ENCODE data around the gene MACROD2. TPM values are rescaled to one million over a fixed set of nuclear protein-coding genes. Genes with fewer than 3 reads are reported as not detected.
"Not testable (repeated sequence)": the region's sequence is repeated elsewhere in the genome, so short reads cannot be mapped to it uniquely, and the experiment has no call there.

Gene MACROD2
- total RNA-seq, 1 donor from 2014 or later: 2.4 TPM

DNA sequence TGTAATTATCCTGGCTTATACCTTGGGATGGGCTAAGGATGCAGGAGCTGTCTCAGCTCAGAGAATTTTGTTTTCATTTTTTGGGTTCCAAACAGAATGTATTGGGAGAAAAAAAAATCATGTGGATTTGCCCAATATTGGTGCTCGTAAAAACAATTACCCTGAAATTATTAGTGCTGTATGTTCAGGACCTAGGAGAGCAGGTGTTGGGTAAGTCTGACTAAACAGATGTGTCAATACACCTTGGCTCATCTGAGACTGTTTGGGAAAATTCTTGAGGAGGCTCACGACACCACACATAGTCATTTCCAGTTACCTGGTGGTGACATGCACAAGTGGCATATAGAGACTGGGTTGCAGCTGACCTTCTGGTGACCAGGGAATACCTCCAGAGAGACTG, 1144.2 kb downstream of the MACROD2 start:
- no peaks in the 10 kb centered on the region for H3K9me3 ChIP-seq (ENCODE audit: insufficient read depth, low read depth, low read length)
- H3K27me3 ChIP-seq (ENCODE audit: insufficient read depth, low read length): no peaks in the 10 kb centered on the region
- FAIRE-seq (no peak), DNase-seq (ENCODE audit: low read depth) (no peak)
- no peaks in the 10 kb centered on the region for H3K4me1 ChIP-seq (ENCODE audit: insufficient read depth, low read length)
- H2AFZ ChIP-seq (ENCODE audit: low read depth, low read length): no peak overlapping the region
- H3K79me2 ChIP-seq (ENCODE audit: insufficient read depth, low read length): no peaks in the 10 kb centered on the region
- H3K4me2 ChIP-seq (ENCODE audit: low read length): no peak overlapping the region
- no peak overlapping the region for H3K4me3 ChIP-seq (ENCODE audit: insufficient read depth, low read depth, low read length)
- peaks cover 2% of the 10 kb centered on the region for H3K36me3 Mint-ChIP-seq (ENCODE audit: low read depth, unreplicated experiment)
- no peak overlapping the region for H3K27ac Mint-ChIP-seq (ENCODE audit: unreplicated experiment)
- H3K4me1 Mint-ChIP-seq (ENCODE audit: low read depth, unreplicated experiment): no peaks in the 10 kb centered on the region
- no peak overlapping the region for H3K27ac ChIP-seq (ENCODE audit: low read depth, low read length)
- no peaks in the 10 kb centered on the region for H4K20me1 ChIP-seq (ENCODE audit: insufficient read depth, low read length)
- no peaks in the 10 kb centered on the region for H3K9me3 Mint-ChIP-seq (ENCODE audit: unreplicated experiment)
- TF ChIP-seq, protein P1, sequence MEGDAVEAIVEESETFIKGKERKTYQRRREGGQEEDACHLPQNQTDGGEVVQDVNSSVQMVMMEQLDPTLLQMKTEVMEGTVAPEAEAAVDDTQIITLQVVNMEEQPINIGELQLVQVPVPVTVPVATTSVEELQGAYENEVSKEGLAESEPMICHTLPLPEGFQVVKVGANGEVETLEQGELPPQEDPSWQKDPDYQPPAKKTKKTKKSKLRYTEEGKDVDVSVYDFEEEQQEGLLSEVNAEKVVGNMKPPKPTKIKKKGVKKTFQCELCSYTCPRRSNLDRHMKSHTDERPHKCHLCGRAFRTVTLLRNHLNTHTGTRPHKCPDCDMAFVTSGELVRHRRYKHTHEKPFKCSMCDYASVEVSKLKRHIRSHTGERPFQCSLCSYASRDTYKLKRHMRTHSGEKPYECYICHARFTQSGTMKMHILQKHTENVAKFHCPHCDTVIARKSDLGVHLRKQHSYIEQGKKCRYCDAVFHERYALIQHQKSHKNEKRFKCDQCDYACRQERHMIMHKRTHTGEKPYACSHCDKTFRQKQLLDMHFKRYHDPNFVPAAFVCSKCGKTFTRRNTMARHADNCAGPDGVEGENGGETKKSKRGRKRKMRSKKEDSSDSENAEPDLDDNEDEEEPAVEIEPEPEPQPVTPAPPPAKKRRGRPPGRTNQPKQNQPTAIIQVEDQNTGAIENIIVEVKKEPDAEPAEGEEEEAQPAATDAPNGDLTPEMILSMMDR (IDR thresholded peaks at IDR 0.05; ENCODE audit: insufficient read depth, low read depth, low read length): no peak
- TF ChIP-seq EZH2 (IDR thresholded peaks at IDR 0.05; ENCODE audit: insufficient read depth, low read length): no peak
- H3K27me3 Mint-ChIP-seq (ENCODE audit: low read depth, unreplicated experiment): no peaks in the 10 kb centered on the region
- H3K9ac ChIP-seq (ENCODE audit: low read length): no peak overlapping the region
- no peak overlapping the region for H3K4me3 Mint-ChIP-seq (ENCODE audit: unreplicated experiment)
- no peaks in the 10 kb centered on the region for H3K36me3 ChIP-seq (ENCODE audit: insufficient read depth, low read length)

DNA sequence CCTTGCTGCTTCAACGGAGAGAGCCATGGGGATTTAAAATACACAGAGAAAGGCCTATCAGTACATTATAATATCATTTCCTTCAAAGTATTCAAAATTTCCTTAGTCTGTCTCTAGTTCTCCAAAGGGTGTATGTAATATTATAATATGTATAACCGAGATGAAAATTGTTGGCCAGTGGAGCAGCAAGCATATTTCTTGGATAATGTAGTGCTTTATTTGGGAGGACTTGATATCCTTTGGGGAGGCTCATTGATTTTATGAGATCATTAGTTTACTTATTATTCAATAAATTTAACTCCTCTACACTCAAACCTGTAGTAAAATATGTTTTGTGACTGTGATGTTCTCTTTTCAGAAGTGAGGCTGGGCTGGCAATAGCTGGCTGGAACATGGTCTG, 1145.0 kb downstream of the MACROD2 start:
- no peaks in the 10 kb centered on the region for H3K4me1 ChIP-seq (ENCODE audit: insufficient read depth, low read length)
- Mint-ChIP-seq H3K27me3 (ENCODE audit: low read depth, unreplicated experiment) (no peaks in the 10 kb centered on the region), H3K27ac (ENCODE audit: unreplicated experiment) (no peak overlapping the region), H3K4me1 (ENCODE audit: low read depth, unreplicated experiment) (no peaks in the 10 kb centered on the region), H3K9me3 (ENCODE audit: unreplicated experiment) (no peaks in the 10 kb centered on the region), H3K36me3 (ENCODE audit: low read depth, unreplicated experiment) (peaks cover 2% of the 10 kb centered on the region), H3K4me3 (ENCODE audit: unreplicated experiment) (no peak overlapping the region)
- H2AFZ ChIP-seq (ENCODE audit: low read depth, low read length): no peak overlapping the region
- H3K27ac ChIP-seq (ENCODE audit: low read depth, low read length): no peak overlapping the region
- no peak for FAIRE-seq
- no peak overlapping the region for H3K4me2 ChIP-seq (ENCODE audit: low read length)
- no peaks in the 10 kb centered on the region for H3K9me3 ChIP-seq (ENCODE audit: insufficient read depth, low read depth, low read length)
- DNase-seq (ENCODE audit: low read depth): no peak
- H3K79me2 ChIP-seq (ENCODE audit: insufficient read depth, low read length): no peaks in the 10 kb centered on the region
- H3K4me3 ChIP-seq (ENCODE audit: insufficient read depth, low read depth, low read length): no peak overlapping the region
- H3K9ac ChIP-seq (ENCODE audit: low read length): no peak overlapping the region
- no peaks in the 10 kb centered on the region for H3K36me3 ChIP-seq (ENCODE audit: insufficient read depth, low read length)
- H3K27me3 ChIP-seq (ENCODE audit: insufficient read depth, low read length): no peaks in the 10 kb centered on the region
- TF ChIP-seq, protein P1 (IDR thresholded peaks at IDR 0.05; ENCODE audit: insufficient read depth, low read depth, low read length): no peak
- no peak for TF ChIP-seq EZH2 (IDR thresholded peaks at IDR 0.05; ENCODE audit: insufficient read depth, low read length)
- H4K20me1 ChIP-seq (ENCODE audit: insufficient read depth, low read length): no peaks in the 10 kb centered on the region

DNA sequence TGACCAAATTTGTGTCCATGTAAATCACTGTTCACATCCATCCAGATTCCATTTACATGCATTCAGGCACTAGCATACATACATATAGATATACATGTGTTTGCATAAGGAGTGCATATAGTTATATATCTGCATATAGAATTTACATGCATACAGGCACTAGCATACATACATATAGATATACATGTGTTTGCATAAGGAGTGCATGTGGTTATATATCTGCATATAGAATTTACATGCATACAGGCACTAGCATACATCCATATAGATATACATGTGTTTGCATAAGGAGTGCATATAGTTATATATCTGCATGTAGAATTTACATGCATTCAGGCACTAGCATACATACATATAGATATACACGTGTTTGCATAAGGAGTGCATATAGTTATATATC, 1145.6 kb downstream of the MACROD2 start:
- H3K27me3 Mint-ChIP-seq (ENCODE audit: low read depth, unreplicated experiment); H3K36me3 ChIP-seq (ENCODE audit: insufficient read depth, low read length); DNase-seq (ENCODE audit: low read depth); H3K9ac ChIP-seq (ENCODE audit: low read length); H2AFZ ChIP-seq (ENCODE audit: low read depth, low read length); H3K27ac ChIP-seq (ENCODE audit: low read depth, low read length); H3K79me2 ChIP-seq (ENCODE audit: insufficient read depth, low read length); H3K4me3 ChIP-seq (ENCODE audit: insufficient read depth, low read depth, low read length); H3K9me3 ChIP-seq (ENCODE audit: insufficient read depth, low read depth, low read length); H3K27me3 ChIP-seq (ENCODE audit: insufficient read depth, low read length); H3K4me1 Mint-ChIP-seq (ENCODE audit: low read depth, unreplicated experiment); H3K4me3 Mint-ChIP-seq (ENCODE audit: unreplicated experiment); H3K9me3 Mint-ChIP-seq (ENCODE audit: unreplicated experiment); H3K27ac Mint-ChIP-seq (ENCODE audit: unreplicated experiment); H4K20me1 ChIP-seq (ENCODE audit: insufficient read depth, low read length); H3K36me3 Mint-ChIP-seq (ENCODE audit: low read depth, unreplicated experiment); H3K4me2 ChIP-seq (ENCODE audit: low read length); FAIRE-seq; H3K4me1 ChIP-seq (ENCODE audit: insufficient read depth, low read length): not testable (repeated sequence)
